ENCODE measurements around the gene UBL4A. TPM values are rescaled to one million over a fixed set of nuclear protein-coding genes. Genes with fewer than 3 reads are reported as not detected.

The UBL4A gene
- polyA plus RNA-seq, 1 of the 3 experiments (the other 2 are of a cell fraction): 27.8 TPM

DNA sequence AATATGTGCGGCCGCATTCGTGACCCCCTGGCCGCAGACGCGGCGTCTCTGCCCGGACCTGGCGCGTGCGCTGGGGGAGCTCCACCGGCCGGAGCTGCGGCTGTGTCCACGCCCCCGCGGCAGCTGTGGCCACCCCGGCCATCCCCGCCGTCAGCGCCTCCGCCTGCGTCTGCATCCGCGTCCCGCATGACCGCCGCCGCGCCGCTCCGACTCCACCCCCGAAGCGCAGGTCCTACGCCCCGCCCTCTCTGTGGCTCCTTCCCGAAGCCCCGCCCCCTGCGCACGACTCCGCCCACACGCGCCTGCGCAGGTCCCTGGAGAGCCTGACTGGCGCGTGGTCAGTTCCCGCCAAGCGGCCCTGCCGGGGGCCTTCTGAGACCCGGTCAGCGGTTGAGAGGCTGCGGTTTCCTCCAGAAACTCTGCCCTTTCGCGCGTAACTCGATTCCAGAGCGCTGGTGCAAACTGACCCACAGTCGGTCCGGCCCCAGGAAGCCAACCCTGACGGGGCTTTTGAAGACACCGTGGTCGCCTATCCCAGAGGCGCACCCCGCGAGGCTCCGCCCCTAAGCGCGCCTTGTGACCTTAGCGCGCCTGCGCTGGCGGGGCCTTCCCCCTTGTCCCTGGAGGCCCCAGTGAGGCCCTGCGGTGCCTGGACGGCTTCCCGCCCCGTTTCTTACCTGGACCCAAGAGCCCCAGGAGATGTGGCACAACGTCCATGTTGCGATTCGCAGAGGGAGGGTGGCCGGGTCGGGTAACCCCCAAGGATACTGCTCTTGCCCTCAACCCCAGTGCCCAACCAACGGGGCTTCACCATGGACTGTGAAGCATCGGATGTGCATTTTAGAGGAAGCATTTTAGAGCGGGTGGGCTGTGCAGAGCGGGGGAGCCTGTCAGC, 7.4 kb downstream of the UBL4A start, which contains the start of gene LAGE3 (continued):
- TF ChIP-seq MXI1 (IDR thresholded peaks at IDR 0.05; ENCODE audit: low read depth, low read length) (peak; percentile 57), SMC3 (IDR thresholded peaks at IDR 0.05; ENCODE audit: low read depth, low read length) (no peak), SIN3A (IDR thresholded peaks at IDR 0.05; ENCODE audit: borderline replicate concordance, low read depth, low read length) (no peak), FOXM1 (IDR thresholded peaks at IDR 0.05; ENCODE audit: low read depth) (no peak), FOSL2 (IDR thresholded peaks at IDR 0.05; ENCODE audit: borderline replicate concordance, low read depth) (no peak), GATA2 (CRISPR knock-in tag; IDR thresholded peaks at IDR 0.05) (no peak), NRF1 (IDR thresholded peaks at IDR 0.05; ENCODE audit: low read depth, low read length) (peak; percentile 85), FOXJ3 (CRISPR knock-in tag; IDR thresholded peaks at IDR 0.05) (no peak), RCOR1 (IDR thresholded peaks at IDR 0.05; ENCODE audit: low read length) (no peak), RFX5 (IDR thresholded peaks at IDR 0.05; ENCODE audit: low read length) (no peak), TCF12 (IDR thresholded peaks at IDR 0.05) (no peak), CHD2 (IDR thresholded peaks at IDR 0.05; ENCODE audit: low read length, partially characterized antibody) (peak; percentile 8), NFIC (IDR thresholded peaks at IDR 0.05; ENCODE audit: borderline replicate concordance) (no peak), TAF1 (IDR thresholded peaks at IDR 0.05; ENCODE audit: borderline replicate concordance, low read depth, low read length) (no peak), YY1 (IDR thresholded peaks at IDR 0.05; ENCODE audit: low read depth) (no peak)
- TF ChIP-seq, protein P1, sequence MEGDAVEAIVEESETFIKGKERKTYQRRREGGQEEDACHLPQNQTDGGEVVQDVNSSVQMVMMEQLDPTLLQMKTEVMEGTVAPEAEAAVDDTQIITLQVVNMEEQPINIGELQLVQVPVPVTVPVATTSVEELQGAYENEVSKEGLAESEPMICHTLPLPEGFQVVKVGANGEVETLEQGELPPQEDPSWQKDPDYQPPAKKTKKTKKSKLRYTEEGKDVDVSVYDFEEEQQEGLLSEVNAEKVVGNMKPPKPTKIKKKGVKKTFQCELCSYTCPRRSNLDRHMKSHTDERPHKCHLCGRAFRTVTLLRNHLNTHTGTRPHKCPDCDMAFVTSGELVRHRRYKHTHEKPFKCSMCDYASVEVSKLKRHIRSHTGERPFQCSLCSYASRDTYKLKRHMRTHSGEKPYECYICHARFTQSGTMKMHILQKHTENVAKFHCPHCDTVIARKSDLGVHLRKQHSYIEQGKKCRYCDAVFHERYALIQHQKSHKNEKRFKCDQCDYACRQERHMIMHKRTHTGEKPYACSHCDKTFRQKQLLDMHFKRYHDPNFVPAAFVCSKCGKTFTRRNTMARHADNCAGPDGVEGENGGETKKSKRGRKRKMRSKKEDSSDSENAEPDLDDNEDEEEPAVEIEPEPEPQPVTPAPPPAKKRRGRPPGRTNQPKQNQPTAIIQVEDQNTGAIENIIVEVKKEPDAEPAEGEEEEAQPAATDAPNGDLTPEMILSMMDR (IDR thresholded peaks at IDR 0.05): no peak
- TF ChIP-seq, protein P2, sequence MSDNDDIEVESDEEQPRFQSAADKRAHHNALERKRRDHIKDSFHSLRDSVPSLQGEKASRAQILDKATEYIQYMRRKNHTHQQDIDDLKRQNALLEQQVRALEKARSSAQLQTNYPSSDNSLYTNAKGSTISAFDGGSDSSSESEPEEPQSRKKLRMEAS (IDR thresholded peaks at IDR 0.05; ENCODE audit: low read depth): peak; percentile 95
- TF ChIP-seq, protein P3, sequence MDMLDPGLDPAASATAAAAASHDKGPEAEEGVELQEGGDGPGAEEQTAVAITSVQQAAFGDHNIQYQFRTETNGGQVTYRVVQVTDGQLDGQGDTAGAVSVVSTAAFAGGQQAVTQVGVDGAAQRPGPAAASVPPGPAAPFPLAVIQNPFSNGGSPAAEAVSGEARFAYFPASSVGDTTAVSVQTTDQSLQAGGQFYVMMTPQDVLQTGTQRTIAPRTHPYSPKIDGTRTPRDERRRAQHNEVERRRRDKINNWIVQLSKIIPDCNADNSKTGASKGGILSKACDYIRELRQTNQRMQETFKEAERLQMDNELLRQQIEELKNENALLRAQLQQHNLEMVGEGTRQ (IDR thresholded peaks at IDR 0.05; ENCODE audit: borderline replicate concordance, low read depth, low read length): no peak
- TF ChIP-seq, protein P4, sequence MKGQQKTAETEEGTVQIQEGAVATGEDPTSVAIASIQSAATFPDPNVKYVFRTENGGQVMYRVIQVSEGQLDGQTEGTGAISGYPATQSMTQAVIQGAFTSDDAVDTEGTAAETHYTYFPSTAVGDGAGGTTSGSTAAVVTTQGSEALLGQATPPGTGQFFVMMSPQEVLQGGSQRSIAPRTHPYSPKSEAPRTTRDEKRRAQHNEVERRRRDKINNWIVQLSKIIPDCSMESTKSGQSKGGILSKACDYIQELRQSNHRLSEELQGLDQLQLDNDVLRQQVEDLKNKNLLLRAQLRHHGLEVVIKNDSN (IDR thresholded peaks at IDR 0.05; ENCODE audit: borderline replicate concordance, low read depth): peak; percentile 21; the same call in 1 of the 2 replicates
- TF ChIP-seq, protein P5, sequence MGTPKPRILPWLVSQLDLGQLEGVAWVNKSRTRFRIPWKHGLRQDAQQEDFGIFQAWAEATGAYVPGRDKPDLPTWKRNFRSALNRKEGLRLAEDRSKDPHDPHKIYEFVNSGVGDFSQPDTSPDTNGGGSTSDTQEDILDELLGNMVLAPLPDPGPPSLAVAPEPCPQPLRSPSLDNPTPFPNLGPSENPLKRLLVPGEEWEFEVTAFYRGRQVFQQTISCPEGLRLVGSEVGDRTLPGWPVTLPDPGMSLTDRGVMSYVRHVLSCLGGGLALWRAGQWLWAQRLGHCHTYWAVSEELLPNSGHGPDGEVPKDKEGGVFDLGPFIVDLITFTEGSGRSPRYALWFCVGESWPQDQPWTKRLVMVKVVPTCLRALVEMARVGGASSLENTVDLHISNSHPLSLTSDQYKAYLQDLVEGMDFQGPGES (IDR thresholded peaks at IDR 0.05; ENCODE audit: low read depth, low read length): no peak
- TF ChIP-seq, protein P6, sequence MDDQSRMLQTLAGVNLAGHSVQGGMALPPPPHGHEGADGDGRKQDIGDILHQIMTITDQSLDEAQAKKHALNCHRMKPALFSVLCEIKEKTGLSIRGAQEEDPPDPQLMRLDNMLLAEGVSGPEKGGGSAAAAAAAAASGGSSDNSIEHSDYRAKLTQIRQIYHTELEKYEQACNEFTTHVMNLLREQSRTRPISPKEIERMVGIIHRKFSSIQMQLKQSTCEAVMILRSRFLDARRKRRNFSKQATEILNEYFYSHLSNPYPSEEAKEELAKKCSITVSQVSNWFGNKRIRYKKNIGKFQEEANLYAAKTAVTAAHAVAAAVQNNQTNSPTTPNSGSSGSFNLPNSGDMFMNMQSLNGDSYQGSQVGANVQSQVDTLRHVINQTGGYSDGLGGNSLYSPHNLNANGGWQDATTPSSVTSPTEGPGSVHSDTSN (IDR thresholded peaks at IDR 0.05): peak; percentile 5; the same call in 1 of the 2 replicates
